Activated CD8-positive, alpha-beta memory T cell treated with anti-CD3 and anti-CD28 coated beads for 1 hour (primary cell): ENCODE data around the gene A2ML1.
"Not testable (repeated sequence)": the region's sequence is repeated elsewhere in the genome, so short reads cannot be mapped to it uniquely, and the experiment has no call there.

ENCODE experiments used
- DNase-seq, 2 donors: peaks; one replicate each; pipeline ENCODE4 v3.0.0-alpha.2; 2020; ENCODE audit warnings: low read depth in 1 of 2; ENCODE audit errors: extremely low read depth in 1 of 2

A2ML1 gene

GRCh38 chr12:8903646-8904045, 81.2 kb downstream of the A2ML1 start:
- DNase-seq, result no peak

- no peak for DNase-seq
Measured at GRCh38 chr12:8904665-8905064, 82.2 kb downstream of the A2ML1 start.

GRCh38 chr12:8905546-8905945, 83.1 kb downstream of the A2ML1 start:
- no peak for DNase-seq

GRCh38 chr12:8906266-8907180, 84.1 kb downstream of the A2ML1 start:
- DNase-seq, result no peak

GRCh38 chr12:8907513-8907912, 85.1 kb downstream of the A2ML1 start:
- no peak for DNase-seq

- DNase-seq, result no peak
Measured at GRCh38 chr12:8909752-8910151, 87.3 kb downstream of the A2ML1 start.

GRCh38 chr12:8911606-8912268, 89.3 kb downstream of the A2ML1 start:
- DNase-seq, result no peak

GRCh38 chr12:8912914-8913313, 90.5 kb downstream of the A2ML1 start:
- DNase-seq, result no peak

GRCh38 chr12:8913702-8914032, 91.2 kb downstream of the A2ML1 start:
- DNase-seq, result no peak

- DNase-seq, result peak; percentile 45 to 59
Measured at GRCh38 chr12:8914033-8914715, 91.8 kb downstream of the A2ML1 start, which contains the start of gene PHC1. Gene PHC1 (plus strand): TSS chr12:8914509. CDS start chr12:8917678, 3,169 bp downstream.

- peak; percentile 14 to 37 for DNase-seq
Measured at GRCh38 chr12:8914716-8915526, 92.5 kb downstream of the A2ML1 start.

- no peak for DNase-seq
Measured at GRCh38 chr12:8916154-8916553, 93.7 kb downstream of the A2ML1 start.

- no peak for DNase-seq
Measured at GRCh38 chr12:8917031-8917430, 94.6 kb downstream of the A2ML1 start.

- DNase-seq, result no peak
Measured at GRCh38 chr12:8917751-8918150, 95.3 kb downstream of the A2ML1 start.

GRCh38 chr12:8919643-8920042, 97.2 kb downstream of the A2ML1 start:
- not testable (repeated sequence) for DNase-seq

- no peak for DNase-seq
Measured at GRCh38 chr12:8922544-8922943, 100.1 kb downstream of the A2ML1 start.
